B cell (primary cell): ENCODE measurements around the gene CDR2L. TPM values are rescaled to one million over a fixed set of nuclear protein-coding genes. Genes with fewer than 3 reads are reported as not detected.
A peak's percentile ranks its signal among the peaks of the same experiment; 100 is the strongest.

Experiments
- ATAC-seq: fragments of 200-7000 bp; cut with Tn5 transposase; one replicate; pipeline ENCODE4 v1.10.0; 2021; ENCODE audit warnings: low read depth, mild to moderate bottlenecking, moderate number of reproducible peaks, moderate library complexity
- CTCF ChIA-PET: fragments of 350-600 bp; sonication (Branson Sonifier 250); formaldehyde crosslinking; loops from one replicate; lab custom pipeline; 2021; ENCODE audit warnings: antibody characterized with exemption, inconsistent platforms; lab: Charles Lee
- POLR2A ChIA-PET: fragments of 350-600 bp; sonication (Branson Sonifier 250); formaldehyde crosslinking; loops from one replicate; lab custom pipeline; 2021; ENCODE audit warnings: antibody characterized with exemption; lab: Charles Lee
- DNase-seq: peaks from one replicate; pipeline ENCODE4 v3.0.0; 2013
- H2AFZ ChIP-seq: 2 replicates; pipeline ENCODE4 v1.6.1; 2012; ENCODE audit warnings: mild to moderate bottlenecking, low read depth, low read length; ENCODE audit not compliant: insufficient read depth, poor library complexity, severe bottlenecking
- H3K27ac ChIP-seq, 2 donors: 1 replicate in 1 of 2; 2 replicates in 1 of 2; pipeline ENCODE4 v1.5.1; 2012 to 2013; ENCODE audit warnings: low read length in 2 of 2, mild to moderate bottlenecking in 2 of 2, moderate library complexity in 1 of 2
- H3K27me3 ChIP-seq, 4 experiments: fragments of 200-600 bp in 1 of 4; sonication (generic) in 1 of 4; replicated peaks in 1 of 4; 1 replicate in 2 of 4; 2 replicates in 2 of 4; pipeline versions ENCODE4 v1.6.1 to v1.7.0; 2013 to 2016; ENCODE audit warnings: low read length in 3 of 4, mild to moderate bottlenecking in 2 of 4, mixed read lengths in 1 of 4, moderate library complexity in 1 of 4; ENCODE audit not compliant: insufficient read depth in 4 of 4, control insufficient read depth in 3 of 4; ENCODE audit errors: control extremely low read depth in 1 of 4
- H3K36me3 ChIP-seq, 2 experiments: replicated peaks in 1 of 2; 1 replicate in 1 of 2; 2 replicates in 1 of 2; pipeline versions ENCODE4 v1.6.1 to v1.7.1; 2013; ENCODE audit warnings: low read length in 1 of 2; ENCODE audit not compliant: insufficient read depth in 2 of 2, control insufficient read depth in 1 of 2; ENCODE audit errors: control extremely low read depth in 1 of 2, extremely low read depth in 1 of 2
- H3K4me1 ChIP-seq, 2 donors: fragments of 200-600 bp in 1 of 2; sonication (generic) in 1 of 2; 1 replicate in 1 of 2; 2 replicates in 1 of 2; pipeline versions ENCODE4 v1.5.1 to v1.6.1; 2013 to 2017; ENCODE audit warnings: low read length in 2 of 2; ENCODE audit not compliant: control insufficient read depth in 2 of 2, insufficient read depth in 2 of 2
- H3K4me2 ChIP-seq: replicated peaks from 2 replicates; pipeline ENCODE3; 2012; ENCODE audit warnings: mild to moderate bottlenecking, low read depth, low read length; ENCODE audit not compliant: poor library complexity, severe bottlenecking
- H3K4me3 ChIP-seq, 5 experiments: fragments of 200-600 bp in 1 of 5; sonication (generic) in 1 of 5; 1 replicate in 3 of 5; 2 replicates in 2 of 5; pipeline versions ENCODE4 v1.5.1 to v1.7.0; 2011 to 2016; ENCODE audit warnings: low read length in 4 of 5, mild to moderate bottlenecking in 4 of 5, low read depth in 2 of 5, control low read depth in 1 of 5, moderate library complexity in 1 of 5; ENCODE audit not compliant: insufficient read depth in 1 of 5; ENCODE audit errors: control extremely low read depth in 1 of 5, extremely low read depth in 1 of 5
- H3K79me2 ChIP-seq: fragments of 200-600 bp; sonication (generic); one replicate; pipeline ENCODE4 v1.6.0; 2016; ENCODE audit warnings: low read length; ENCODE audit not compliant: control insufficient read depth, insufficient read depth
- H3K9ac ChIP-seq: fragments of 200-600 bp; sonication (generic); 2 replicates; pipeline ENCODE4 v1.6.1; 2017; ENCODE audit warnings: mild to moderate bottlenecking, low read length, moderate library complexity
- H3K9me3 ChIP-seq, 3 donors: one replicate each; pipeline versions ENCODE4 v1.6.1 to v1.7.1; 2013; ENCODE audit warnings: low read length in 2 of 3; ENCODE audit not compliant: control insufficient read depth in 2 of 3, insufficient read depth in 1 of 3; ENCODE audit errors: control extremely low read depth in 1 of 3
- H4K20me1 ChIP-seq: 2 replicates; pipeline ENCODE4 v1.6.0; 2012; ENCODE audit warnings: mild to moderate bottlenecking, low read length; ENCODE audit not compliant: insufficient read depth, control insufficient read depth, poor library complexity, severe bottlenecking
- H3K27ac Mint-ChIP-seq: one replicate; pipeline ENCODE4 v1.8.0; 2021; ENCODE audit warnings: mixed read lengths
- H3K27me3 Mint-ChIP-seq: one replicate; pipeline ENCODE4 v1.8.0; 2021; ENCODE audit warnings: mixed read lengths
- H3K4me1 Mint-ChIP-seq: one replicate; pipeline ENCODE4 v1.8.0; 2021; ENCODE audit warnings: mixed read lengths
- H3K4me3 Mint-ChIP-seq: one replicate; pipeline ENCODE4 v1.8.0; 2021; ENCODE audit warnings: mixed read lengths
- H3K9me3 Mint-ChIP-seq: one replicate; pipeline ENCODE4 v1.8.0; 2022; ENCODE audit warnings: mixed read lengths; ENCODE audit not compliant: insufficient read depth
- EZH2 ChIP-seq: IDR thresholded peaks from 2 replicates; pipeline ENCODE4 v1.6.1; 2012; ENCODE audit warnings: borderline replicate concordance, low read depth, mild to moderate bottlenecking, moderate library complexity, low read length; ENCODE audit not compliant: insufficient read depth, poor library complexity, severe bottlenecking
- WGBS: methylation state at CpG from one replicate; pipeline ENCODE4 v1.1.5; 2013; ENCODE audit warnings: missing lambda C conversion rate; ENCODE audit not compliant: insufficient coverage; 5-methylcytosine and 5-hydroxymethylcytosine counted together
- intact Hi-C: fragments of 100-400 bp; cut with micrococcal nuclease; formaldehyde crosslinking; loops from one replicate; pipeline ENCODE4 v1.10.0; 2022
- polyA plus RNA-seq: library from polyadenylated mRNA; depleted of rRNA; stranded (reverse); fragments of >200 nt; gene quantifications from 2 replicates; pipeline ENCODE4 v1.2.3, GENCODE V29; 2012
- total RNA-seq, 2 donors: library from RNA; stranded (reverse); fragments of 120-200 nt in 1 of 2; gene quantifications; 1 replicate in 1 of 2; 2 replicates in 1 of 2; pipeline versions ENCODE4 v1.2.3 to v1.2.4, GENCODE V29; 2013 to 2022
- TF ChIP-seq, protein P1 (sequence below): fragments of 200-600 bp; IDR thresholded peaks from one replicate; pipeline ENCODE4 v1.8.0; 2022; ENCODE audit warnings: antibody characterized with exemption, mild to moderate bottlenecking

The CDR2L gene
- total and polyA plus RNA-seq, 2 donors (not counting 1 experiment from before 2014, with no cell fraction given) = 0.03 TPM; not detected in 1

DNA sequence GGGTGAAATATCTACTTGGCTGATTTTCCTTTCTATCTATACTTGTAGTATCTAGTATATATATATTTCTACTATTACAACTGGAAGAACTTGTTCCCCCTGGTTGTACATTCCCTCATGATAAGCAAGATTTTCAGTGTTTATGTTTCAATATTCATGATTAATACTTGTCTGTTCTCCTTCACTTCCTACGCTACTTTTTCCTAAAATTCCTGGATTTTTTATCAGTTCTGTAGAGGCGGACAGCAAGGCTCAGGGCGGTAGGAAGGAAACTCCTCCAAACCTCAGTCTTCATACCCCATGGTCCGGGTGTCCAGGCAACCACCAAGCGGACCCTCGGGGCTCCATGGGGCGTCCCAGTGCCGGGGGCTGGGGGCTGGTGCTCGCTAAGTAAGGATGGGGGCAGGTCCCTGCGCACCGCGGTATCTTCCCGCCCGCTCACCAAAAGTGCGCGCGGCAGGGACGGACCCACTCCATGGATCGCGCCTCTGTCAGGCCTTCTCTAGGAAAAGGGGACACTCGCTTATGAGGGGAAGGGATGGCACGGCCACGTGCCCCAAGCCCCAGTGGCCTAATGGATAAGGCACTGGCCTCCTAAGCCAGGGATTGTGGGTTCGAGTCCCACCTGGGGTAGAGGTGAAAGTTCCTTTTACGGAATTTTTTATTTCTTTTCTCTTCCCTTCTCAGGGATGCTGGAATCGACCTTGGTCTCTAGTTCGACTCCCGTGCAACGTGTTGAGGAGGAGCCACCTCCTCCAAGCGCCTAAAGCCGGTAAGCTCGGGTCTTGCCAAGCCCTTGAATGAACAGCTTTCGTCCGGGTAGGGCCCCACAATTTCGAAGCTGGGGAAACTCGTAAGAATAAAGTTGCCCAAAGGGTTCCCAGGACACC is 46.2 kb downstream of the CDR2L start:
- Mint-ChIP-seq H3K9me3 (peaks cover 2% of the 10 kb centered on the region), H3K27me3 (no peaks in the 10 kb centered on the region), H3K4me1 (peaks cover 34% of the 10 kb centered on the region), H3K27ac (peak overlapping the region; percentile 97), H3K4me3 (peak overlapping the region; percentile 99)
- Histone ChIP-seq H2AFZ (peak overlapping the region; percentile 72), H3K9ac (peak overlapping the region; percentile 75), H3K4me3 (peak overlapping the region; percentile 59 to 81 (median 71)), H3K36me3 (peaks cover 0 to 3% of the 10 kb centered on the region in 2 experiments), H3K79me2 (no peaks in the 10 kb centered on the region), H3K9me3 (peaks cover 0 to 4% (median 0%) of the 10 kb centered on the region in 3 donors), H3K27ac (peak overlapping the region in 1 of 2 donors; percentile 69), H3K27me3 (no peaks in the 10 kb centered on the region), H3K4me2 (peak overlapping the region; percentile 85), H3K4me1 (peaks cover 15 to 34% of the 10 kb centered on the region in 2 donors), H4K20me1 (no peaks in the 10 kb centered on the region)
- peak; percentile 89 for DNase-seq
- peak; percentile 42 for ATAC-seq
- POLR2A ChIA-PET = interaction anchor here (0.9 to 1.6 kb wide), 3 partner anchors 13 to 284 kb away, joined by 3 to 6 read pairs (median 6); partner anchors contain the start of gene MRPL58
- under 1% methylated on average over 30 of the region's 36 CpGs for WGBS
- CTCF ChIA-PET = interaction anchor here (1.0 to 1.9 kb wide), 3 partner anchors 21 to 97 kb away, joined by 3 to 10 read pairs (median 8); partner anchors contain the start of gene MRPL58
- TF ChIP-seq EZH2 = no peak
- TF ChIP-seq, protein P1, sequence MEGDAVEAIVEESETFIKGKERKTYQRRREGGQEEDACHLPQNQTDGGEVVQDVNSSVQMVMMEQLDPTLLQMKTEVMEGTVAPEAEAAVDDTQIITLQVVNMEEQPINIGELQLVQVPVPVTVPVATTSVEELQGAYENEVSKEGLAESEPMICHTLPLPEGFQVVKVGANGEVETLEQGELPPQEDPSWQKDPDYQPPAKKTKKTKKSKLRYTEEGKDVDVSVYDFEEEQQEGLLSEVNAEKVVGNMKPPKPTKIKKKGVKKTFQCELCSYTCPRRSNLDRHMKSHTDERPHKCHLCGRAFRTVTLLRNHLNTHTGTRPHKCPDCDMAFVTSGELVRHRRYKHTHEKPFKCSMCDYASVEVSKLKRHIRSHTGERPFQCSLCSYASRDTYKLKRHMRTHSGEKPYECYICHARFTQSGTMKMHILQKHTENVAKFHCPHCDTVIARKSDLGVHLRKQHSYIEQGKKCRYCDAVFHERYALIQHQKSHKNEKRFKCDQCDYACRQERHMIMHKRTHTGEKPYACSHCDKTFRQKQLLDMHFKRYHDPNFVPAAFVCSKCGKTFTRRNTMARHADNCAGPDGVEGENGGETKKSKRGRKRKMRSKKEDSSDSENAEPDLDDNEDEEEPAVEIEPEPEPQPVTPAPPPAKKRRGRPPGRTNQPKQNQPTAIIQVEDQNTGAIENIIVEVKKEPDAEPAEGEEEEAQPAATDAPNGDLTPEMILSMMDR = no peak
- intact Hi-C loops = loop anchor here (1.0 kb wide), 3 partner anchors 13 to 46 kb away; partner anchors contain the start of genes ATP5PD, CDR2L and MRPL58
